ENCODE measurements around the gene ANKRD33. TPM values are rescaled to one million over a fixed set of nuclear protein-coding genes. Genes with fewer than 3 reads are reported as not detected.

ANKRD33 gene
- total and polyA plus RNA-seq, 2 of the 4 experiments (the other 2 are of a cell fraction) = under 0.01 to 0.03 TPM

DNA sequence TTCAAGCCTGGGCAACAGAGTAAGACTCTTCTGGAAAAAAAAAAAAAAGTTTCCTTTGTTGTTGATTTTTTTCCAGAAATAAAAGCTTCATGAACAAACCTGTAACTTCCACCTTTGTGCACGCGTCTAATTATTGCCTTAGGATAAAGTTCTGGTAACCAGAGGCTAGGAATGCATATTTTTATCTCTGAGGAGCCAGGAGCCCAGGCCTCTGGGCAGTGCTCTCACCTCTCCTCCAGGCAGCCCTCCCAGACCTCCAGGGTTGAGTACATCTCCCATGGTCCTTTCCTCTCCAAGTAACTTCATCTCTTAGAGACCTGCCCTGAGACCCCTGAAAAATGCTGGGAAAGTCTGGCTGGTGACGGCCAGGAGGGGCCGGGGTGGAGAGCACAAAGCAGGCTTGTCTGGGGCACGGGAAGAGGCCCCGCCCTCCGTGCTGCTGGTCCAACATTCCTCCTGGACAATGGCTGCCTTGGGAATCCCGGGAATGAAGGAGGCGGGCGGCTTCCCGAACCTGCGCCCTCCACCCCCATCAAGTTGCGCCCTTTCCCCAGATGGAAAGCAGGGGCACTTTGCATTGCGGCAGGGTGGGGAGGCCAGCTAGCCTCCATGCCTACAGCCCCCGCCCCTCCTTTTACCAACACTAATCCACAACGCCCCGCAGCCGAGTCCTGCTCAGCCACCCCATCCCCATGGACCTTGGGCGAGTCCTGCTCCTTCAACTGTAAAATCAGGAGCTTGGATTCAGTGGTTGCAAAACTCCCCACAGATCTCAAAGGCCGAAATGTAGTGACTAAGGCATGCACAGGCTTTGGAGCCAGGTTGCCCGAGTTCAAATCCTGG lies 32.1 kb upstream of the ANKRD33 start (continued):
- no peak for TF ChIP-seq SMC3 (IDR thresholded peaks at IDR 0.05; ENCODE audit: low read depth, low read length)
- no peak for TF ChIP-seq MXI1 (IDR thresholded peaks at IDR 0.05; ENCODE audit: borderline replicate concordance, low read depth, low read length)
- TF ChIP-seq MAFK (IDR thresholded peaks at IDR 0.05; ENCODE audit: low read depth, low read length) = no peak

GRCh38 chr12:51860986-51861385 lies 26.9 kb upstream of the ANKRD33 start:
- POLR2A ChIA-PET (ENCODE audit: unreplicated experiment) = no interaction called here
- 67% methylated on average over 1 of the region's 3 CpGs; no CpG with 5 or more reads in 1 of the 2 experiments for WGBS, 2 experiments (ENCODE audit: extremely low coverage in 2 of 2, insufficient read length in 1 of 2)

More at GRCh38 chr12:51860986-51861385, 26.9 kb upstream of the ANKRD33 start:
- dilution Hi-C loops (cut with HindIII; ENCODE audit: low sequenced_read_pairs, unreplicated experiment) (loop anchor here (25.0 kb wide), 1 partner anchor 101 kb away; the partner anchor contains the start of gene ACVR1B), in situ Hi-C loops (cut with MboI; ENCODE audit: low sequenced_read_pairs) (no loop called here), intact Hi-C loops (cut with micrococcal nuclease) (no loop called here)
- Histone ChIP-seq H2BK120ac (ENCODE audit: low read depth, low read length) (no peak overlapping the region), H3K4me2 (ENCODE audit: low read depth, low read length) (no peak overlapping the region), H3K4ac (ENCODE audit: low read depth, low read length) (no peak overlapping the region), H2AFZ (replicated peaks; ENCODE audit: low read length, poor library complexity) (no peak overlapping the region), H3K4me1 (ENCODE audit: control insufficient read depth, insufficient read depth, low read length) (no peaks in the 10 kb centered on the region; the same call in 1 of the 2 replicates), H3K9me1 (ENCODE audit: insufficient read depth, low read length) (no peaks in the 10 kb centered on the region), H3K4me3 (ENCODE audit: insufficient read depth, low read depth, low read length) (no peak overlapping the region), H4K8ac (ENCODE audit: low read depth in 2 of 2, low read length in 2 of 2) (no peak overlapping the region), H2AK9ac (replicated peaks; ENCODE audit: low read depth, low read length, poor library complexity) (no peak overlapping the region), H3K9ac (ENCODE audit: low read depth, low read length) (no peak overlapping the region), H4K5ac (ENCODE audit: low read depth, low read length) (no peak overlapping the region), H3K23ac (ENCODE audit: low read depth, low read length) (no peak overlapping the region), H2AK5ac (ENCODE audit: low read depth, low read length) (no peak overlapping the region), H2BK5ac (ENCODE audit: low read depth, low read length, poor library complexity, severe bottlenecking) (no peak overlapping the region), H3K79me1 (ENCODE audit: low read depth in 1 of 2, low read length in 2 of 2) (no peaks in the 10 kb centered on the region), H4K91ac (ENCODE audit: insufficient read depth, low read depth, low read length) (no peak overlapping the region), H3K56ac (ENCODE audit: extremely low read depth, insufficient read depth, low read length) (no peak overlapping the region), H2BK20ac (ENCODE audit: low read depth, low read length) (no peak overlapping the region), H3K27me3 (ENCODE audit: control insufficient read depth, insufficient read depth, low read length) (peaks cover 39% of the 10 kb centered on the region), H4K20me1 (ENCODE audit: insufficient read depth, low read length) (no peaks in the 10 kb centered on the region), H3K9me3 (ENCODE audit: control insufficient read depth, insufficient read depth, low read length) (no peaks in the 10 kb centered on the region), H3K36me3 (ENCODE audit: control insufficient read depth, insufficient read depth, low read length) (no peaks in the 10 kb centered on the region), H3K18ac (ENCODE audit: low read depth, low read length) (no peak overlapping the region), H3K27ac (ENCODE audit: insufficient read depth, low read length) (no peak overlapping the region), H3K14ac (replicated peaks; ENCODE audit: low read depth, low read length) (no peak overlapping the region), H2BK15ac (ENCODE audit: low read depth, low read length) (no peak overlapping the region)
- CTCF ChIA-PET = no interaction called here
- ATAC-seq (ENCODE audit: low read depth) = no peak
- no peak for DNase-seq
- no TSS peak for BruUV-seq (replicated peaks)
- no peak for TF ChIP-seq MAZ (IDR thresholded peaks at IDR 0.05; ENCODE audit: borderline replicate concordance, low read depth, low read length)
- TF ChIP-seq RAD21 (IDR thresholded peaks at IDR 0.05; ENCODE audit: low read length) = no peak
- TF ChIP-seq, protein P1, sequence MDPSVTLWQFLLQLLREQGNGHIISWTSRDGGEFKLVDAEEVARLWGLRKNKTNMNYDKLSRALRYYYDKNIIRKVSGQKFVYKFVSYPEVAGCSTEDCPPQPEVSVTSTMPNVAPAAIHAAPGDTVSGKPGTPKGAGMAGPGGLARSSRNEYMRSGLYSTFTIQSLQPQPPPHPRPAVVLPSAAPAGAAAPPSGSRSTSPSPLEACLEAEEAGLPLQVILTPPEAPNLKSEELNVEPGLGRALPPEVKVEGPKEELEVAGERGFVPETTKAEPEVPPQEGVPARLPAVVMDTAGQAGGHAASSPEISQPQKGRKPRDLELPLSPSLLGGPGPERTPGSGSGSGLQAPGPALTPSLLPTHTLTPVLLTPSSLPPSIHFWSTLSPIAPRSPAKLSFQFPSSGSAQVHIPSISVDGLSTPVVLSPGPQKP (IDR thresholded peaks at IDR 0.05; ENCODE audit: borderline replicate concordance, low read depth, low read length) = no peak
- no peak for TF ChIP-seq CTCF (conservative IDR thresholded peaks at IDR 0.05; ENCODE audit: low read depth, low read length)
- no peak for TF ChIP-seq FOS (IDR thresholded peaks at IDR 0.05; ENCODE audit: low read depth, low read length)
- no peak for TF ChIP-seq SMC3 (IDR thresholded peaks at IDR 0.05; ENCODE audit: low read depth, low read length)
- TF ChIP-seq RCOR1 (IDR thresholded peaks at IDR 0.05; ENCODE audit: insufficient replicate concordance, low read length) = no peak
- TF ChIP-seq MXI1 (IDR thresholded peaks at IDR 0.05; ENCODE audit: borderline replicate concordance, low read depth, low read length) = no peak
- TF ChIP-seq CHD1 (IDR thresholded peaks at IDR 0.05; ENCODE audit: low read depth, low read length) = no peak
- no peak for TF ChIP-seq CEBPB (IDR thresholded peaks at IDR 0.05; ENCODE audit: low read depth, low read length)

Data from IMR-90 (cell line).